NCI-H748 treated with DMSO at 0.1 percent for 48 hours (cell line): Measurements from ENCODE around the gene DCAF10.
"Not testable (repeated sequence)": the region's sequence is repeated elsewhere in the genome, so short reads cannot be mapped to it uniquely, and the experiment has no call there.

Source experiments
- DNase-seq: peaks from one replicate; lab custom pipeline; 2025; lab: John Stamatoyannopoulos, UW

Gene DCAF10

GRCh38 chr9:37792122-37792521, 8.5 kb upstream of the DCAF10 start:
- no peak for DNase-seq

DNA sequence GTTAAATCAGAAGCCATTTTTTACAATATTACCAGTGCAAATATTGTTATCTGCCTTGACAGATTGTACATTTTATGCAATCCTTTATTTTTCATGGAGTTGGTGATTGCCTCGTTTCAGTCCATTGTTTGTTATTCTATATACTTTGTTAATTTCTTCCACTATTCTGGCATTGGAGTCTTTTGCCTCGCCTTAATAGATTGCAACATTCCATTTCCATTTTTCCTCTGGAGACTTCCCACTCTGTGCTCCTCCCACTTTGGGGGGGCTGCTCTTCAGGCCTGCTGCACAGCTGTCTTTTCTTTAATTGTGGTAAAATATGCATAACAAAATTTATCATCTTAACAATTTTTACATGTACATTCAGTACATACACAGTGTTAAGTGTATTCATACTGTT, 4.4 kb upstream of the DCAF10 start:
- no peak for DNase-seq

DNA sequence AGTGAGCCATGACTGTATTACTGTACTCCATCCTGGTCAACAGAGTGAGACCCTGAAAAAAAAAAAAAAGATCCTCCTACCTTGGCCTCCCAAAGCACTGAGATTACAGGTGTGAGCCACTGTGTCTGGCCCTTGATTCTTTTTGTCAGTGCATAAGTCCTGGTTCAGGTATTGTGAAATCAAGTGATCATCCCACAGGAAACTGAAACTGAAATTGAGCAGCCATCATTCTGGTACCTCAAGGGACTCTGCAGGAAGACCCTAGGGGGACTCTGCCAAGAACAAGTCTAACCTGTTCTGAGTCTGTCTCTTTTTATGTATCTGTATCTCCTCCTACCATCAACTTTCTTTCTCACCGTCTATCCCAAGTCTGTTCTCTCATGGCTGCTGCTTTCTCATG, 1.9 kb upstream of the DCAF10 start:
- DNase-seq = no peak

DNA sequence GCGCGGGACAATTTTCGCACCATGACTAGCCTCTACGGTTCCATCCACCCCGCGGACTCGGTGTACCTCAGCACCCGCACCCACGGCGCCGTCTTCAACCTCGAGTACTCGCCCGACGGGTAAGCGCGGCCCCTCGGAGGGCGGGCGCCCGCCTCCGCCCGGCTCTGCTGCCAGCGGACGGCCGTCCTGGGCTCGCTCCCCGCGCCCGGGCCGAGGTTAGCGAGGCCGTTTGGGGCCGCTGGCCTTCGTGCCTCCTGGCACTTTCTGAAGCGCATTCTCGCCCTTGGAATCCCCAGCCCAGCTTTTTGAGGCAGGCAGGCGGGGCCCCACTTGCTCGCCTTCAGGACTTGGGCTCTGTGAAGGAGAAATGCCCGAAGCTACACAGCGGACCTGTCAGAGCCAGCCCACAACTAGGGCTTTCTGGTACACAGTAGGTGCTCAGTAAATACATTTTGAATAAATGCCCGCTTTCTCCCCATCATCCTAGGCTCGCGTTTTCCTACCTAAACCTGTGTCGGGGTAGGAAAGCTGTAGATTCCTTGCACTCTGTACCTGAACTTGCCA, 772 bp downstream of the DCAF10 start:
- DNase-seq = no peak

GRCh38 chr9:37801959-37802711, 1.5 kb downstream of the DCAF10 start:
- DNase-seq = no peak

- DNase-seq = no peak
Measured at GRCh38 chr9:37806271-37806670, 5.7 kb downstream of the DCAF10 start.

GRCh38 chr9:37809676-37810075, 9.1 kb downstream of the DCAF10 start:
- not testable (repeated sequence) for DNase-seq

DNA sequence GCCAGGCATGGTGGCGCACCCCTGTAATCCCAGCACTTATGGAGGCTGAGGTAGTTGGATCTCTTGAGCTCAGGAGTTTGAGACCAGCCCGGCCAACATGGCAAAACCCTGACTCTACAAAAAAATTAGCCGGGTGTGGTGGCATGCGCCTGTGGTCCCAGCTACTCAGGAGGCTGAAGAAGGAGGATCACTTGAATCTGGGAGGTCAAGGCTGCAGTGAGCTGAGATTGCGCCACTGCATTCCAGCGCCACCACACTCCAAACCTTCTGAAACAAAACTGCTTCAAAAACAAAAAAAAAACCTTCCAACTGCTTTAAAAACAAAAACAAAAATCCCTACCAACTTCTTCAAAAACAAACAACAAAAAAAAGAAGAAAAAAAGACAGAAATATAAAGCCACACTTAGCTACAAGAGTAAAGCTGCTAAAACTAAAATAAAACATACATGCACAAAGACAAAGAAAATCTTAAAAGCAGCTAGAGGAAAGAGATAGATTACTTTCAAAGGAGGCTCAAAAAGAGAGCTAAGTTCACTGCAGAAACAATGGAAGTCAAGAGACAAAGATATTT, 11.4 kb downstream of the DCAF10 start:
- DNase-seq = no peak

DNA sequence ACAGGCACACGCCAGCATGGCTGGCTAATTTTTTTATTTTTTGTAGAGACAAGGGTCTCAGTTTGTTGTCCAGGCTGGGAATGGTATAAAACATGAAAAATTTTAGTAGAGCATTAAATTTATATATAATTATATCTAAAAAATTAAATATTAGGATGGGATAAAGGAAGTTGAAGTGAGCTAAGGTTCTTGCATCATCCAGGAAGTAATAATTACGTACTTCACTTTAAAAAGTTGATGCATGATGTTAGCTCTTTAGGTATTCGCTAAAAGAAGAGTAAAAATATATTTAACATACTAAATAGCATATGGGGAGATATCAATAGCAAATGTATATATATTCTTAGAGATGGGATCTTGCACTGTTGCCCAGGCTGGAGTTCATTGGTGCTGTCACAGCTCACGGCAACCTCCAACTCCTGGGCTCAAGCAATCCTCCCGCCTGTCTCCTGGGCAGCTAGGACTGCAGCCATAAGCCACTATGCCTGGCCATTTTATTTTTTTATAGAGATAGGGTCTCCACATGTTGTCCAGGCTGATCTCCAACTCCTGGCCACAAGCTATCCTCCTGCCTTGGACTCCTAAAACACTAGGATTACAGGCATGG, 12.3 kb downstream of the DCAF10 start:
- no peak for DNase-seq

- DNase-seq = no peak
Measured at GRCh38 chr9:37818849-37819248, 18.3 kb downstream of the DCAF10 start.

- no peak for DNase-seq
Measured at GRCh38 chr9:37820142-37820541, 19.5 kb downstream of the DCAF10 start.

DNA sequence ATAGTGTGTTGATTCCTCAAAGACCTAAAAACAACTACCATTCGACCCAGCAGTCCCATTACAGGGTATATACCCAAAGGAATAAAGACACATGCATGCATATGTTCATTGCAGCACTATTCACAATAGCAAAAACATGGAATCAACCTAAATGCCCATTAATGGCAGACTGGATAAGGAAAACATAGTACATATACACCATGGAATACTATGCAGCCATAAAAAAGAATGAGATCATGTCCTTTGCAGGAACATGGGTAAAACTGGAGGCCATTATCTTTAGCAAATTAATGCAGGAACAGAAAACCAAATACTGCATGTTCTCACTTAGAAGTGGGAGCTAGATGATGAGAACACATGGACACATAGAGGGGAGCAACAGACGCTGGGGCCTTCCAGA, 24.6 kb downstream of the DCAF10 start:
- not testable (repeated sequence) for DNase-seq

- DNase-seq = no peak
Measured at GRCh38 chr9:37827483-37828165, 27.0 kb downstream of the DCAF10 start.

DNA sequence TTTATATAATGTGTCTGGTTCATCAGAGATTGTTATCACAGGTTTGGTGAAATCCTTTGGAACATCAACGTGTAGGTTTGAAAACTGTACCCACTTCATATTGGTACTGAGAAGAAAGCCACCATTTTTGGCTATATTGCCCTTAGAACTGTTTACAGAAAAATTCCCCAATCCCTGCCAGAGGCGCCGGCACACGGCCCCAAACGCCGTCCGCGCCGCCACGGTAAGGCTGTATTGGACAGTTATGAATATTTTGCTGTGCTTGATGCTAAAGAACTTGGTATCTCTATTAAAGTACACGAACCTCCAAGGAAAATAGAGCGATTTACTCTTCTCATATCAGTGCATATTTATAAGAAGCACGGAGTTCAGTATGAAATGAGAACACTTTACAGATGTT, 35.2 kb downstream of the DCAF10 start:
- DNase-seq = no peak

GRCh38 chr9:37836386-37836785, 35.8 kb downstream of the DCAF10 start:
- DNase-seq = no peak

DNA sequence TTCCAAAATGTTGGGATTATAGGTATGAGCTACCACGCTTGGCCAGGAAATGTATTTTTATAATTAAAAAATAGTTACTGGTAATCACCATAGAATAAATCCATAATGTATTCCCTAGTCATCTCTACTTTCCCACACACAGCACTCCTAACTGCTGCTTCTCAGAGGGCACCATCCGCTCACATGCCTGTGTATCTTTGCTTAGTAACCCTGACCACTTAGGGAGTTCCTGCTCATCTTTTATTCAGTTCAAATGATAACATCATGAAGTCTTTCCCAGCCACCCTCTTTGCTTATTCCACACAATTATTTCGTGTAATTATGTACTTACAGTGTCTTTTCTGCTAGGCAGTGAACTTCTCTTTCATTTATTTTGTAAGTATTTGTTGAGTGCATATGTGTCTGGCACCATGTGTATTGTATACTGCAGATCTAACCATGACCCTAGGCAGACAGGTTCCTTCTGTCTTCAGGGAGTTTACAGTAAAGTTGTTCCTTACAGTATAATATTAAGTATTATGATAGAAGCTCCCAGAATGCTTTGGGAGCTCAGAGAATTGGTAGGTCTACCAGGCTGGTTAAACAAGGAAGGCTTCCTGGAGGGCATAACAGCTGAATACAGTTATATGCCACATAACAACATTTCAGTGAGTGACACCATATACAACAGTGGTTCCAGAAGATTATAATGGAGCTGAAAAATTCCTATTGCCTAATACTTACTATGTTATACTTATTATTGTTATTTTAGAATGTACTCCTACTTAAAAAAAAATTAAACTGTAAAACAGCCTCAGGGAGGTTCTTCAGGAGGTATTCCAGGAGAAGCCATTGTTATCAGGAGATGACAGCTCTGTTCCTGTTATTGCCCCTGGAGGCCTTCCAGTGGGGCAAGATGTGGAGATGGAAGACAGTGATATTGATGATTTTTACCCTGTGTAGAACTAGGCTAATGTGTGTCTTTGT, 39.2 kb downstream of the DCAF10 start:
- DNase-seq = no peak

GRCh38 chr9:37840560-37841194, 40.1 kb downstream of the DCAF10 start:
- no peak for DNase-seq

- DNase-seq = no peak
Measured at GRCh38 chr9:37852222-37852621, 51.6 kb downstream of the DCAF10 start.

- no peak for DNase-seq
Measured at GRCh38 chr9:37856551-37856950, 56.0 kb downstream of the DCAF10 start.

GRCh38 chr9:37859043-37859442, 58.4 kb downstream of the DCAF10 start:
- no peak for DNase-seq

- DNase-seq = no peak
Measured at GRCh38 chr9:37862530-37862929, 61.9 kb downstream of the DCAF10 start.
